HG02759 (cell line): ENCODE measurements around the gene HOXA5.

Source experiments
- ATAC-seq: cut with Tn5 transposase; IDR thresholded peaks from one replicate; pipeline ENCODE4 v1.9.1; 2021; ENCODE audit warnings: mild to moderate bottlenecking, moderate library complexity; ENCODE audit not compliant: unreplicated experiment

The HOXA5 gene

GRCh38 chr7:27149842-27150567 lies 6.5 kb upstream of the HOXA5 start:
- no peak for ATAC-seq

DNA sequence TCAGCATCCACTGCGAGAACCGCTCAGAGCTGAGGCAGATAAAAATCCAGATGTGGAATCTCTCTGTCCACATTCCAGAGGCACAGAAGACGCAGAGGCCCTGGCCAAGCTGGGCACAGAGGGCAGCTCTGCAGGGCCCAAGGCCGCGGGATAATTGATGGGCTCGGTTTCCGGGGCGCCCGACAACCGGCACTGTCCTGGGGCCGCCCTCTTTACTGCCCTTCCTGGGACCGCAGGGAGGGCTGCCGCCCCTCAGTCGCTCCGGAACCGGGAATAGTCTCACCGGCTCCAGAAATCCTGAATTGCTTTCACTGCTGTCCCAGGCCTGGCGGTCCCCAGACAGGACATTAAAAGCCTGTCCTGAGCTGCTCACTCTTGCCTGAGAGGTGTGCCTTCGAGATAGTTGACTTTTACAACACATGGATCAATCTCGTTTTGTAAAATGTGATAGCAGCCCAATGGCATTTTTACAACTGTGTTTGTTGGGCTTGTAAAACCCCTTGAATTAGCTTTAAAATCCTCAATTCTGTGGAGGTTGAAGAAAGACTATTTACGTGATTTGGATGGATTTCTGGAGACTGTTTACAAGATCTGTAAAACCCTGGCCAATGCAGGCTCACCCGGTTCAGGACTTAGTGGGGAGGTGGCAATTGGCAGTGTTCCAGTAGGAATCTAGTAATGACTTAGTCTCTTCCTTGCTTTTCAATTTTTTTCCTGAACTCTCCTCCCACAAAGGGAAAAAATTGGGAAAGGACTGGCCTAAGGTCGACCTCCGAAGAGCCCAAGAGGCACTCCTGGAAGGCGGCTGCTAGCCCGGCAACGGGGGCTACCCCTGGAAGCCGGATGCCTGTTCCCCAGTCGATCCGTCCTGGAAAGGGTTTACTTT lies 5.5 kb upstream of the HOXA5 start:
- no peak for ATAC-seq

- ATAC-seq, result no peak
Observed at GRCh38 chr7:27148031-27148755, 4.7 kb upstream of the HOXA5 start.

GRCh38 chr7:27147199-27148030 lies 3.9 kb upstream of the HOXA5 start, which contains the start of gene HOXA6:
Gene HOXA6, minus strand, starts transcription at chr7:27147774. Its CDS starts 25 bp downstream, at chr7:27147749.
- ATAC-seq, result no peak

DNA sequence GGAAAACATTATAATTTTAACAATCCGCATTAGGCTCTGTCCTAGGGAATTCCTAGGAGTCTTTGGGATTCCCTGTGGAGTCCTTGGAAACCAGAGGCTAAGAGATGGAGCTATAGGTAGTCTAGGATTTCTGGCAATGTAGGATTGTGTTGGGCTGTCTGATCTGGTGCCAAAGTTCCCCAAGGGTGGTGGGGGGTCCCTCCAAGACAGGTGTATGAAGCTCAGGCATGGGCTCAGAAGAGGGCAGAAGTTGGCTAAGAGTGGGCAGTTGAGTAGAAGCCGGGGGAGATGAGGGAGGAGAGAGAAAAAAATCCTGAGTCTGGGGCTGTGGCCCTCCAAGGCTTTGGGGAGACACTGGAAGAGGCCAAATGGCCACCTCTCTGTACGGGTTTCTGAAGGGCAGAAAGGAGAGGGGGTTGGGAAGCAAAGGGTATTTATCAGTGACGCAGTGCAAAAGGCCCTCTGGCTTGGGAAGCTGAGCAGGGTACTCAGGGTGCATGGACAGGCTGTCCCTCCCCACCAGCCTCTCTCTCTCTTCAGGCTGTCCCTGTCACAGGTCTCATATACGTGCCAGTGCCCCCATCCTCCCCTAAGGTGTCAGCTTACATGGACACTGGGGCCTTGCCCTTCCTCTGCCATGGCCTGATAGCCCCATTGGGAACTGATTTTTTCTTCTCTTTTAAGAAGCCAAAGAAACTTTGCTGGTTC lies 3.2 kb upstream of the HOXA5 start:
- no peak for ATAC-seq

DNA sequence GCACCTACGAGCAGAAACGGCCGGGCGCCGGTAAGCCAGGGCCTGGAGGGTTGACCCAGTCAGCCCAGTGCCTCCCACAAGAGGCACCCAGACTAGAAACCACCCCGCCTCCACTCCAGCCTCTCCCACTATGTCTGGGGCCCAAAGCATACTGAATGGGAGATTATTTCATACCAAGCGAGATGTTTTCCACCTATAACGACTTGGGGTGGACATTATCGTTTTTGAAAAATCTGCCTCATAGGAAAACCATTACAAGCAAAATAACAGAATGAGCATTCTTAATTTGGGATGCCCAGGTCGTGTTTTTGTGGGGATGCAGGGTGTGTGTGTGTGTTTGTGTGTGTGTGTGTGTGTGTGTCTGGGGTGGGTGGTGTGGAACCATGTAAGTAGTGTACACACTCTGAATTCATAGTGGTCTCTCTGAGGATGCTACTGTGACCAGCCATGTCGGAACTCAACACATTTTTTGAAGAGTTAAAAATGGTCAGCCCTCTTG lies 2.5 kb upstream of the HOXA5 start:
- ATAC-seq, result no peak

- ATAC-seq, result no peak
Observed at GRCh38 chr7:27145165-27145913, 1.9 kb upstream of the HOXA5 start.

- ATAC-seq, result no peak
Observed at GRCh38 chr7:27144781-27145164, 1.3 kb upstream of the HOXA5 start.

GRCh38 chr7:27143950-27144780 lies 684 bp upstream of the HOXA5 start:
- ATAC-seq, result no peak

DNA sequence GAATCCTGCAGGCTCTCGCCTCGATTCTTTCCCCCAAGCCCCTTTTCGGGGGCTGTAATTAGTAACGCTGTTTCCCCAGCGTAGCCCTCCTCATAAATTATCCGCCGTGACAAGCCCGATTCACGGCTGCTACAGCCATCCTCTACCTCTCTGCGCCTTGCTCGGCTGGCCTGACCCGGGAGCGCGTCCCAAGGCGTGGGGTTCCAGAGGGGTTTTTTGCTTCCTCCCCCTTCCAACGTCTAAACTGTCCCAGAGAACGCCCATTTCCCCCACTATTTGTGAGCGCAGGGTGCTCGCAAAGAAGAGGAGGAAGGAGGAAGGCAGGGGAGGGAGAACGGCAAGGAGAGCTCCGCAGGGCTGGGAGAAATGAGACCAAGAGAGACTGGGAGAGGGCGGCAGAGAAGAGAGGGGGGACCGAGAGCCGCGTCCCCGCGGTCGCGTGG lies 880 bp downstream of the HOXA5 start:
- no peak for ATAC-seq

GRCh38 chr7:27141923-27142579 lies 1.4 kb downstream of the HOXA5 start:
- no peak for ATAC-seq

DNA sequence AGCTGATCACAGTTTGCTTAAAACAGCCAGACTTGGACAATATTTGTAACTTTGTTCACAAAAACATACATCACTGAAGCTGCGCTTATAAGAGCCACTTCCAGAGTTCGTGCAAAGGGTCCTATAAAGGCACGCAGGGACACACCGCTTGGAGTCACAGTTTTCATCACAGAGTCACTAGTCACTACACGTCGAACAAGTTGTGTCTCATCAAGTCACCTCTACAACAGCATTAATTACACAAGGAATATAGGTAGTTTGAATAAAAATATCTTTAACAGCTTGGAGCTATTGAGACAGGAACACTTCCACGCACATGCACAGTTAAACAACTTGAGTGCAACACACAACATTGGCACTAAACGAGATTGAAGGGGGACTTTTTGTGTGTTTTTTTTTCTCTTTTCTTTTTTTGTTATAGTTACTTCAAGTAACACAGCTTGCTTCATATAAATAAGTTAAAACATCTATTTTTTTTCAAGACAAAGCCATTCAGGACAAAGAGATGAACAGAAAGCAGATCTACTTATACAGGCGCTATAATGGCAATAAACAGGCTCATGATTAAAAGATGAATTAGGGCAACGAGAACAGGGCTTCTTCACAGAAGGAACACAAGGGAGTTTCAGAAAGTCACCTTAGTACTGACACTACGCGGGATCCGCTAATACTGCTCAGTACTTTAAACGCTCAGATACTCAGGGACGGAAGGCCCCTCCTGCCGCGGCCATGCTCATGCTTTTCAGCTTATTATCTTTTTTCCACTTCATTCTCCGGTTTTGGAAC lies 2.2 kb downstream of the HOXA5 start:
- ATAC-seq, result no peak

GRCh38 chr7:27140126-27140857 lies 3.2 kb downstream of the HOXA5 start:
- ATAC-seq, result no peak

DNA sequence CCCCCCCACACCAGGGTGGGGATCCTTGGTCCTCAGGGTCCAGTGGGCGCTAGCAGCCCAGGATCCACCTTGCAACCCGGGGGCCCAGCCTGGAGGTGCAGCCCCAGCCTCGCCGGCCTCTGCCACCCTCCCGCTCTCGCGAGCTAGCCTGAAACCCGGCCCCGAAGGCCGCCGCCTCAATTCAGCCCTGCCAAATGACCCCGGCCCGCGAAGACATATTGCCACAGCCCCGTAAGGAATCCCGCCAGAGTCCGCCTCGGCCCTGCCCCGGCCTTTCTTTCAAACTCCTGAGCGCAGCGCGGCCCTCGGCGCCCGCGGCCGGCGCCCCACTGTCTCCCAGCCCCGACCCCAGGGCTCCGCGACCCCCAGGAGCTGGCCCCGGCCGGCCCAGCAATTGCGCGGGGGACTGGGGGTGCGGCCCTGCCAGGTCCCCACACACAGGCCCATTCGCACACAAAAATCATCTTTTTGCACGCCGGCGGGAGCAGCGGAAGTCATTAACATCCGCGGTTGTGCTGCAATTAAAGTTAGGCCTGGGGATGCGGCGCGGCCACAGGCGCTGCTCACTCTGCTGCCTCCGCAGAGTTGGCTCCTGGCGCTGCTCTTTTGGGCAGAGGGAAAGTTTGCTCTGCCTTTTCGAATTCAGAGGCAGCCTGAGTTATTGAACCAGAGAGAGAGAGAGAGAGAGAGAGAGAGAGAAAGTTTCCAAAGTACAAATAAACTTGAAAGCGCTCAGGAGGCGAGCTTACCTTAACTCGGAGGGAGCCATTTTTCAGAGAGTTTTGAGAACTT lies 4.0 kb downstream of the HOXA5 start:
- no peak for ATAC-seq

DNA sequence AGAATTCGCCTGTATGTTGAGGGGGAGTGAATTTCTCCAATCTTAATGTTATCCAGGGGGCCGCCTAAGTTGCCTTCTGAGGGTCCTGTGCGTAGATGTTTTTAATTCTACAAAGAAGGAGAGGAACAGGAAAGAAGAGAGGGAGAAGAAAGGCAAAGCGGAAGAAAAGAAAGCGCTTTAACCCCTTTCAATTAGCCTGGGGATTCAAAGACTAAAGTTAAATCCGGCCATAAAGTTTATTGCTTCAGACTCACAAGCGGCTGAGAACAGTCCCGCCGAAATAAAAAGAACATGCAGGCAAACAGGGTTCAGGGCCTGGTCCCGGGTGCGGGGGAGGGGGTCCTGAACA lies 4.5 kb downstream of the HOXA5 start:
- ATAC-seq, result no peak
